Measurements from ENCODE around the gene CEACAM6.
"Not testable (repeated sequence)": the region's sequence is repeated elsewhere in the genome, so short reads cannot be mapped to it uniquely, and the experiment has no call there.

The CEACAM6 gene

GRCh38 chr19:41774515-41774980, 19.2 kb downstream of the CEACAM6 start:
- H3K36me3 Mint-ChIP-seq = no peaks in the 10 kb centered on the region

GRCh38 chr19:41776700-41777099, 21.4 kb downstream of the CEACAM6 start:
- Mint-ChIP-seq H3K27ac (peak overlapping the region; percentile 33), H3K4me3 (no peak overlapping the region), H3K4me1 (peaks cover 44% of the 10 kb centered on the region), H3K36me3 (no peaks in the 10 kb centered on the region), H3K27me3 (peaks cover 36% of the 10 kb centered on the region), H3K9me3 (no peaks in the 10 kb centered on the region)

More at GRCh38 chr19:41774515-41774980, 19.2 kb downstream of the CEACAM6 start:
- Mint-ChIP-seq H3K9me3 (no peaks in the 10 kb centered on the region), H3K27ac (no peak overlapping the region), H3K27me3 (peaks cover 33% of the 10 kb centered on the region), H3K4me1 (peaks cover 46% of the 10 kb centered on the region), H3K4me3 (peak overlapping the region; percentile 37)

DNA sequence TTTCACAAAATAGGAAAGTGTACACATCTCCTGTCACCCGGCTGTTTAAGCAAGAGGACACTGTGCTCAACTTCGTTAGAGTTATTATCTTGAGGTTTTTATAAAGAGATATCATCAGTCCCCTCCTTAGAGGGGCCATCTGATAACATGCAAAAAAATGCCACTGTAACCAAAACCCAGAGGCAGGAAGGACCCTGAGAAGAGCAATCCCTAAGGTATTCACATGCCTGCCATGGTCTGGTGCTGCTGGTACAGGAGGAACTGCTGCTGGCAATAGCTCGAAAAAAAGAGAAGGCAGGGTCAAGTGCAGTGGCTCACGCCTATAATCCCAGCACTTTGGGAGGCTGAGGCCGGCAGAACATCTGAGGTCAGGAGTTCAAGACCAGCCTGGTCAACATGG, 28.3 kb downstream of the CEACAM6 start:
- Mint-ChIP-seq H3K4me1 (peaks cover 16% of the 10 kb centered on the region), H3K9me3 (no peaks in the 10 kb centered on the region), H3K36me3 (no peaks in the 10 kb centered on the region), H3K4me3 (no peak overlapping the region), H3K27me3 (peaks cover 40% of the 10 kb centered on the region), H3K27ac (no peak overlapping the region)

DNA sequence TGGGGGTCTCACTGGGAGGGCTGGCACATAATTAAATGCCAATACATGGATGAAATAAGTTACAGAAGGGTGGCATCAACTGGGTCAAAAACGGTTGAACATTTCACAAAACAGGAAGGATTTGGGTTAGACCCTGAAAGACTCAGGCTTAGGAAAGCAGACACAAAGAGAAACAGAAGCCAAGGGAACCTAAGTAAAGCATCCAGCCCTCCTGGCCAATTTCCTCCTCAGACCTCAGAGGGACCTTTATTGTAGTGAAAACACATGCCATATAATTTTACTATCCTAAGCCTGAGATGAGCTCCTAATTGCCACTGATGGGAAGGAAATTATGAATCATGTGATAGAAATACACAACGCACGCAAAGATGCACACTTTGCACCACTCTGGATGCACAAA, 29.0 kb downstream of the CEACAM6 start:
- Mint-ChIP-seq H3K4me3 (no peak overlapping the region), H3K4me1 (peaks cover 16% of the 10 kb centered on the region), H3K9me3 (no peaks in the 10 kb centered on the region), H3K27ac (no peak overlapping the region), H3K36me3 (no peaks in the 10 kb centered on the region), H3K27me3 (peaks cover 43% of the 10 kb centered on the region)

DNA sequence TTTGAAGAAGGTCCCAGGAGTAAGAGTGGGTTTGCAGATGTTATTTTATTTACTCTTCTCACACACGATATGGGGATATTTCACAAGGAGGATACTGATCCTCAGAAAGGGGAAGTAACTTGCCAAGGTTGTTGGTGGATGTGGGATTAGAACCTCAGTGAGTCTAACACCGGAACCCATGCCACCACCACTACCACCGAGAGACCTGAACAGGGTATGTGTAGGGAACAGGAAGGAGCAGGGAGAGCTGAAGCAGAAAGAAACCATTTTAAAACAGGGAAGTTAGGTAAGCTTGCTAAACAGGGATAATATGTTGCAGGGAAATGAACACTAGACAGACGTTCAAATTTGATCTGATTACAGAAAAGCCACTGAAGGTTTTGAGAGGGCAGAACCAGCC, 29.4 kb downstream of the CEACAM6 start:
- no peak overlapping the region for H3K27ac Mint-ChIP-seq
- H3K9me3 Mint-ChIP-seq = no peaks in the 10 kb centered on the region
- H3K36me3 Mint-ChIP-seq = no peaks in the 10 kb centered on the region
- peaks cover 43% of the 10 kb centered on the region for H3K27me3 Mint-ChIP-seq
- no peak overlapping the region for H3K4me3 Mint-ChIP-seq
- peaks cover 16% of the 10 kb centered on the region for H3K4me1 Mint-ChIP-seq

GRCh38 chr19:41785653-41786052, 30.3 kb downstream of the CEACAM6 start:
- Mint-ChIP-seq H3K27ac (no peak overlapping the region), H3K36me3 (no peaks in the 10 kb centered on the region), H3K4me3 (no peak overlapping the region), H3K9me3 (no peaks in the 10 kb centered on the region), H3K4me1 (peaks cover 16% of the 10 kb centered on the region), H3K27me3 (peaks cover 42% of the 10 kb centered on the region)

GRCh38 chr19:41787055-41787454, 31.7 kb downstream of the CEACAM6 start:
- no peaks in the 10 kb centered on the region for H3K36me3 Mint-ChIP-seq
- H3K27ac Mint-ChIP-seq = no peak overlapping the region
- no peaks in the 10 kb centered on the region for H3K9me3 Mint-ChIP-seq
- peaks cover 16% of the 10 kb centered on the region for H3K4me1 Mint-ChIP-seq
- peaks cover 38% of the 10 kb centered on the region for H3K27me3 Mint-ChIP-seq
- H3K4me3 Mint-ChIP-seq = no peak overlapping the region

DNA sequence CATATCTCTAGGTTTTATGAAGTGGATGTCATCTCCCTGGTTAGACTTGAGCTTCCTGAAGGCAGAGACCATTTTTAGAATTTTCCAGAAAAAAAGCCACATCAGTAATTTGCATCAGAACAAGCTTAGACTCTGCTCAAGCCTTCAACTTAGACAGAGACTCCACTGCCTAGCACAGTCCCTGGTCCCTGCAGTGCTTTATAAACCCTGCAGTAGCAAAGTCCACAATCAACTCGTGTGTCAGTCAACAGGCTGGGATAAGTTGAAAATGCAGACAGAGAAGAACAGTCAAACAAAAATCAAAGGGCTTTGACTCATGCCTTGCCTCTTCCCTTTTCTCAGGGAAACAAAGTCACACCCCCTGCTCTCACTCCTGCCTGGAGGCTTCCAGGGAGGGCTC, 33.2 kb downstream of the CEACAM6 start:
- peaks cover 22% of the 10 kb centered on the region for H3K4me1 Mint-ChIP-seq
- H3K36me3 Mint-ChIP-seq, H3K9me3 Mint-ChIP-seq, H3K27ac Mint-ChIP-seq, H3K4me3 Mint-ChIP-seq: not testable (repeated sequence)
- peaks cover 42% of the 10 kb centered on the region for H3K27me3 Mint-ChIP-seq

DNA sequence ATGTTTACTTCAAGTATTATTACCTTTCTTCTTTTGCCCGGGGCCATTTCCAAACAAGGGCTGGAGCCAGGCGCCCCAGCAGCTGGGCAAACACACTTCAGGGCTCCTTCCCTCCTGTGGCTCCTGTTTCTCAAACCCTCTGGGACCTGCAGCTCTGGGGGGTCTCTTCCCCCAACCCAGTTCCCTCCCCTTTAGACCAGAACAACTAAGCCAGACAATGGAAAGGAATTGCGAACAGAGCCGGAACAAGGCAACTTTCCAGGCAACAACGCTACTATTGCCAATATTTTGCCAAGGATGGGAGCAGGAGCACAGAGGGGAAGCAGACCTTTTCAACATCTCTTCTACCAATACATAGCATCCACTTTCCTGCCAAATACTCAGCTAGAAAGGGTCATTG, 33.7 kb downstream of the CEACAM6 start:
- not testable (repeated sequence) for H3K9me3 Mint-ChIP-seq, H3K4me3 Mint-ChIP-seq, H3K27ac Mint-ChIP-seq, H3K36me3 Mint-ChIP-seq
- peaks cover 22% of the 10 kb centered on the region for H3K4me1 Mint-ChIP-seq
- peaks cover 41% of the 10 kb centered on the region for H3K27me3 Mint-ChIP-seq

DNA sequence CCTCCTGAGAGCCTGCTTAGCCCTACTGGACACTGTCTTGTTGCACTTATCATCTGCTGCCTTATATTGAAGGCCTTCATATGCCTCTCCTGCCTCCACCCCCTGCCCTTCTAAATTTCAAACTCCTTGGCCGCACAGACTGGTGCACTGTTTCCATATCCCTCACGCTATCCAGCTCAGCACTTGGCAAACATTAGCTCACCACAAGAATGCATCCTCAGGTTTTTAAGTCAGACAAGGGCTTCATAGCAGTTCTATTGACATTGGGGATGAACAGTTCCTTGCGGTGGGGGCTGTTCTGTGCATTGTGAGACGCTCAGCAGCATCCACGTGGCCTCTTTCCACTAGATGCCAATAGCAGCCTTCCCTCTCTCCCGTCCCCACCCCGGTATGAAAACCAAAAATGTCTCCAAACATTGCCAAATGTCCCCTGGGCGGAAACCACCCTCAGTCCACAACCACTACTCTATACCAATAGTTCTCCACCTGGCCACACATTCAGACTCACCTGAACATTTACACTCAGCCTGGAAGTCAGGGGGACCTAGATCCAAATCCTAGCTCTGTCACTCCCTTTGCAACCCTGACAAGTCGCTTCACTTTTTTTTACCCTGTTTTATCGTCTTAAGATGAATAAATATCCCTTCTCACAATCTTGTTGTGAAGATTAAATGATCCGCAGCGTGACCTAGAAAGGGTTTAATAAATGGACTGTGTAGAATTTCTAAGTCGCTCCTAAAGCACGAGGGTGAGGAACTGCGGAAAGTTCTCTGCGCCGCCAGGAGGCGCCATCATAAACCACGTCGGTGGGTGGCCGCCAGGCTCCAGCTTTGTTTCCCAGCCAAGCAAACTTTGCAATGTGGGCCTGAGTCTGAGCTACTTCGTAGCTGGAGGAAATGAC, 37.4 kb downstream of the CEACAM6 start:
- no peaks in the 10 kb centered on the region for H3K36me3 Mint-ChIP-seq
- H3K4me1 Mint-ChIP-seq = peaks cover 9% of the 10 kb centered on the region
- H3K27me3 Mint-ChIP-seq = peaks cover 26% of the 10 kb centered on the region
- no peaks in the 10 kb centered on the region for H3K9me3 Mint-ChIP-seq
- no peak overlapping the region for H3K4me3 Mint-ChIP-seq
- H3K27ac Mint-ChIP-seq = no peak overlapping the region

- Mint-ChIP-seq H3K4me3 (no peak overlapping the region), H3K36me3 (no peaks in the 10 kb centered on the region), H3K27ac (no peak overlapping the region), H3K4me1 (peaks cover 9% of the 10 kb centered on the region), H3K27me3 (peaks cover 26% of the 10 kb centered on the region), H3K9me3 (no peaks in the 10 kb centered on the region)
Observed at GRCh38 chr19:41793414-41793727, 38.0 kb downstream of the CEACAM6 start.

- Mint-ChIP-seq H3K27ac (no peak overlapping the region), H3K36me3 (no peaks in the 10 kb centered on the region), H3K9me3 (no peaks in the 10 kb centered on the region), H3K4me1 (peaks cover 9% of the 10 kb centered on the region), H3K4me3 (no peak overlapping the region), H3K27me3 (peaks cover 19% of the 10 kb centered on the region)
Observed at GRCh38 chr19:41795031-41795461, 39.7 kb downstream of the CEACAM6 start.

GRCh38 chr19:41796362-41796761, 41.0 kb downstream of the CEACAM6 start, which contains the start of gene CEACAM3:
CEACAM3 (plus strand) TSS chr19:41796587; CDS start chr19:41796678, 91 bp downstream.
- Mint-ChIP-seq H3K27ac (no peak within 1 kb of the TSS), H3K36me3 (no peaks in the 10 kb centered on the region), H3K9me3 (no peaks in the 10 kb centered on the region), H3K4me3 (no peak within 1 kb of the TSS), H3K4me1 (peaks cover 9% of the 10 kb centered on the region), H3K27me3 (peaks cover 19% of the 10 kb centered on the region)

GRCh38 chr19:41796901-41797300, 41.6 kb downstream of the CEACAM6 start:
- Mint-ChIP-seq H3K27ac (no peak overlapping the region), H3K9me3 (no peaks in the 10 kb centered on the region), H3K4me3 (no peak overlapping the region)

GRCh38 chr19:41799444-41800000, 44.2 kb downstream of the CEACAM6 start:
- H3K4me1 Mint-ChIP-seq = peaks cover 7% of the 10 kb centered on the region
- H3K27me3 Mint-ChIP-seq = peaks cover 4% of the 10 kb centered on the region
- no peak overlapping the region for H3K27ac Mint-ChIP-seq
- no peaks in the 10 kb centered on the region for H3K9me3 Mint-ChIP-seq
- no peaks in the 10 kb centered on the region for H3K36me3 Mint-ChIP-seq
- H3K4me3 Mint-ChIP-seq = no peak overlapping the region

More at GRCh38 chr19:41796901-41797300, 41.6 kb downstream of the CEACAM6 start:
- Mint-ChIP-seq H3K4me1 (peaks cover 9% of the 10 kb centered on the region), H3K27me3 (peaks cover 19% of the 10 kb centered on the region), H3K36me3 (no peaks in the 10 kb centered on the region)

GRCh38 chr19:41801031-41801430, 45.7 kb downstream of the CEACAM6 start:
- Mint-ChIP-seq H3K36me3 (no peaks in the 10 kb centered on the region), H3K27me3 (no peaks in the 10 kb centered on the region), H3K27ac (peak overlapping the region; percentile 43), H3K4me3 (no peak overlapping the region), H3K9me3 (no peaks in the 10 kb centered on the region), H3K4me1 (peaks cover 3% of the 10 kb centered on the region)

Data from activated naive CD4-positive, alpha-beta T cell treated with anti-CD3 and anti-CD28 coated beads, Interleukin-2, amount 50 U/mL, for 24 hours (primary cell).